Osteocyte (in vitro differentiated cells): Measurements from ENCODE around the gene SLC3A2. TPM values are rescaled to one million over a fixed set of nuclear protein-coding genes. Genes with fewer than 3 reads are reported as not detected.

Experiments
- DNase-seq: peaks from one replicate; pipeline ENCODE4 v3.0.0; 2021; ENCODE audit warnings: mixed read lengths; ENCODE audit not compliant: unreplicated experiment; ENCODE audit errors: extremely low spot score
- H3K27ac Mint-ChIP-seq: one replicate; pipeline ENCODE4 v1.8.0; 2021; ENCODE audit warnings: mild to moderate bottlenecking, mixed read lengths; ENCODE audit not compliant: unreplicated experiment
- H3K27me3 Mint-ChIP-seq: one replicate; pipeline ENCODE4 v1.8.0; 2021; ENCODE audit warnings: mixed read lengths; ENCODE audit not compliant: unreplicated experiment
- H3K36me3 Mint-ChIP-seq: one replicate; pipeline ENCODE4 v1.8.0; 2021; ENCODE audit warnings: mixed read lengths; ENCODE audit not compliant: unreplicated experiment
- H3K4me1 Mint-ChIP-seq: one replicate; pipeline ENCODE4 v1.8.0; 2021; ENCODE audit warnings: mixed read lengths; ENCODE audit not compliant: unreplicated experiment
- H3K4me3 Mint-ChIP-seq: one replicate; pipeline ENCODE4 v1.8.0; 2021; ENCODE audit warnings: mild to moderate bottlenecking, moderate library complexity, mixed read lengths; ENCODE audit not compliant: unreplicated experiment
- H3K9me3 Mint-ChIP-seq: one replicate; pipeline ENCODE4 v1.8.0; 2021; ENCODE audit warnings: mixed read lengths; ENCODE audit not compliant: unreplicated experiment
- total RNA-seq: library from RNA; stranded (reverse); gene quantifications from 2 replicates; pipeline ENCODE4 v1.2.1, GENCODE V29; 2021
- TF ChIP-seq, protein P1 (sequence below): fragments of 200-600 bp; sonication (generic); IDR thresholded peaks from 2 replicates; pipeline ENCODE4 v1.5.0; 2021; ENCODE audit warnings: antibody characterized with exemption, mild to moderate bottlenecking, moderate library complexity

Gene SLC3A2
- total RNA-seq, 1 donor from 2014 or later = 326 TPM

DNA sequence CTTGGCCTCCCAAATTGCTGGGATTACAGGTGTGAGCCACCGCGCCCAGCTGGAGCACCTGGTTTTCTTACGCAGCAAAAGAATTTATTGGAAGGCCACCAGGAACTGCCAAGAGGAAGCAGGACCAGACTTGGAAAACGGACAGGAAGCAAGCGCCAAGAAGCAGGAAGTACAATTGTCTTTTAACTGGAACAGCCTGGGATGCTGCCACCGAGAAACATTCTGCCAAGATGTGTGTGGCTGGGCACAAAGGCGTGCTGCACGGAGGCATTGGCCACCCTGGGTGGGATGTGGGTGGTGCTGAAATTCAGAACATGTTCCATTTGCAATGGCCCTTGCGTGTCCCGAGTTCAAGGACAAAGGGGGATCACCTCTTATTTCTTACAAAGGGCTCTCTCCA, 15.4 kb downstream of the SLC3A2 start:
- Mint-ChIP-seq H3K27me3 (peaks cover 18% of the 10 kb centered on the region), H3K4me1 (no peaks in the 10 kb centered on the region), H3K36me3 (no peaks in the 10 kb centered on the region), H3K4me3 (no peak overlapping the region), H3K9me3 (no peaks in the 10 kb centered on the region), H3K27ac (no peak overlapping the region)
- TF ChIP-seq, protein P1, sequence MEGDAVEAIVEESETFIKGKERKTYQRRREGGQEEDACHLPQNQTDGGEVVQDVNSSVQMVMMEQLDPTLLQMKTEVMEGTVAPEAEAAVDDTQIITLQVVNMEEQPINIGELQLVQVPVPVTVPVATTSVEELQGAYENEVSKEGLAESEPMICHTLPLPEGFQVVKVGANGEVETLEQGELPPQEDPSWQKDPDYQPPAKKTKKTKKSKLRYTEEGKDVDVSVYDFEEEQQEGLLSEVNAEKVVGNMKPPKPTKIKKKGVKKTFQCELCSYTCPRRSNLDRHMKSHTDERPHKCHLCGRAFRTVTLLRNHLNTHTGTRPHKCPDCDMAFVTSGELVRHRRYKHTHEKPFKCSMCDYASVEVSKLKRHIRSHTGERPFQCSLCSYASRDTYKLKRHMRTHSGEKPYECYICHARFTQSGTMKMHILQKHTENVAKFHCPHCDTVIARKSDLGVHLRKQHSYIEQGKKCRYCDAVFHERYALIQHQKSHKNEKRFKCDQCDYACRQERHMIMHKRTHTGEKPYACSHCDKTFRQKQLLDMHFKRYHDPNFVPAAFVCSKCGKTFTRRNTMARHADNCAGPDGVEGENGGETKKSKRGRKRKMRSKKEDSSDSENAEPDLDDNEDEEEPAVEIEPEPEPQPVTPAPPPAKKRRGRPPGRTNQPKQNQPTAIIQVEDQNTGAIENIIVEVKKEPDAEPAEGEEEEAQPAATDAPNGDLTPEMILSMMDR = no peak
- no peak for DNase-seq

DNA sequence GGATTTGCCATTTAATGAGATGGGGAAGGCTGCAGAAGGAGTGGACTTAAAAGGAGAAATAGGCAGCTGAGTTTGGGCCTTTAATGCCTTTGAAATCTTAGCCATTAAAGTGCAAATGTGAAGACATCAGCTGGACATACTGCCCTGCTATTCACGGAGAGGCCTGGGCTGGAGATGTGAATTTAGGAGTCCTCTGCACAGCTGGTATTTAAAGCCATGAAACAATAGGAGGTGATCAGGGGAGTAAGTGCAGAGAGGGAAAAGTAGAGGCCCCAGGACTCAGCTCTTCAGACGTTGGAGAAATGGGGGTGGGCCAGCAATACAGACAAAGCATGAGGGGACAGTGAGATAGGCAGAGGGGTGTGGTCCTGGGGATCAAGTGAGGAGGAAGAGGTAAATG, 16.6 kb downstream of the SLC3A2 start:
- no peak for DNase-seq
- no peak overlapping the region for H3K27ac Mint-ChIP-seq
- no peak overlapping the region for H3K4me3 Mint-ChIP-seq
- no peaks in the 10 kb centered on the region for H3K4me1 Mint-ChIP-seq
- no peaks in the 10 kb centered on the region for H3K36me3 Mint-ChIP-seq
- no peaks in the 10 kb centered on the region for H3K9me3 Mint-ChIP-seq
- TF ChIP-seq, protein P1 = no peak
- H3K27me3 Mint-ChIP-seq = peaks cover 25% of the 10 kb centered on the region

DNA sequence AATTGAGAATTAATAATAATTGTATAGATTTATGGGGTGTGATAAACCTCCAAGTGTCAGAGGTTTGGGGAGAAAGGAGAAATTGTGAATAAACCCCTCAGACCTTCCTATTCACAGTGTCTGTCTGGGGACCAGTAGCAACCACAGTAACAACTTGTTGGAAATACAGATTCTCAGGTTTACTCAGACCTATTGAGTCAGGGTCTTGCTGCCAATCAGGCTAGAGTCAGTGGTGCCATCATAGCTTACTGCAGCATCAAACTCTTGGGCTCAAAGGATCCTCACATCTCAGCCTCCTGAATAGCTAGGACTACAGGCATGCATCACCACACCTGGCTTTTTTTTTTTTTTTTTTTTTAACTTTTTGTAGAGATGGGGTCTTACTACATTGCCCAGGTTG, 17.3 kb downstream of the SLC3A2 start:
- TF ChIP-seq, protein P1 = no peak
- no peak overlapping the region for H3K4me3 Mint-ChIP-seq
- no peaks in the 10 kb centered on the region for H3K4me1 Mint-ChIP-seq
- H3K27ac Mint-ChIP-seq = no peak overlapping the region
- no peaks in the 10 kb centered on the region for H3K36me3 Mint-ChIP-seq
- DNase-seq = no peak
- no peaks in the 10 kb centered on the region for H3K9me3 Mint-ChIP-seq
- H3K27me3 Mint-ChIP-seq = peaks cover 31% of the 10 kb centered on the region

DNA sequence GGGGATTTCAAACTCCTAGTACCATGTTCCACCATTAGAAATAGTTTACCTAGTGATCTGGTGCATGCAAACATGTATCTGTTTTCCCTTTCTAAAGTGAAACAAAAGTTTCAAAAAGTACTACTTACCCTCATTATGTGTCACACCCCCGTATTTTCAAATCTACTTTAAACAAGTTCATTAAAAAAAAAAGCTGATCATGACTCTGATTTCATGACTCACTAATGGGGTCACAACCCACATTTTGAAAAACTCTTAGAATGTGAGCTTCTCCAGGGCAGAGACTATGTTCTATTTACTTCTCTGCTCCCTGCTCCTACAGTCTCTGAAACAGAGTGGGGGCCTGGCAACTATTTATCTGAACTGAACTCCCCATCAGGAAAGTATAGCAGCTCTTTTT, 22.2 kb downstream of the SLC3A2 start:
- H3K4me3 Mint-ChIP-seq = no peak overlapping the region
- H3K27me3 Mint-ChIP-seq = peaks cover 30% of the 10 kb centered on the region
- no peaks in the 10 kb centered on the region for H3K9me3 Mint-ChIP-seq
- TF ChIP-seq, protein P1 = no peak
- no peaks in the 10 kb centered on the region for H3K36me3 Mint-ChIP-seq
- H3K27ac Mint-ChIP-seq = no peak overlapping the region
- peaks cover 4% of the 10 kb centered on the region for H3K4me1 Mint-ChIP-seq
- no peak for DNase-seq

DNA sequence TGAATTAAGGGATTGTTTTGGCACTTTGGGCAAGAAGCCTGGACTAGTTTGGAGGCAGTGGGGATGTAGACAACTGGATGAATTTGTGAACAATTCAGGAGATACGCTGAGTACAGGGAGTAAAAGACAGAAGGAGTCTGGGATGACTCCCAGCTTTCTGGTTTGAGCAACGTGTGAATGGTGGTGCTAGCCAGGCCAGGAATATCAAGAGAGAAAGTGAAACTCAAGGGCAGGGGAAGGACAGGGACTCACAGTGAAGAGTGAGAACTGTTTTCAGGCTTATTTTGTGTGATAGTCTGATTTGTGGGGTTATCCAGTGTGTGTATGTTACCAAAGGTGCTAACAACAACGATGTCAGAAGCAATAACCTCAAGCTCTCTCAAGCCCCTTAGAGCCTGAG, 24.6 kb downstream of the SLC3A2 start:
- Mint-ChIP-seq H3K36me3 (no peaks in the 10 kb centered on the region), H3K27ac (no peak overlapping the region), H3K9me3 (no peaks in the 10 kb centered on the region), H3K4me3 (no peak overlapping the region), H3K27me3 (peaks cover 23% of the 10 kb centered on the region), H3K4me1 (peaks cover 8% of the 10 kb centered on the region)
- DNase-seq = no peak
- TF ChIP-seq, protein P1 = no peak
